HUES48 (cell line): Measurements from ENCODE around the gene CKMT2.

Experiments
- H3K27ac ChIP-seq: one replicate; pipeline ENCODE4 v1.7.0; 2013; ENCODE audit warnings: low read depth, low read length, inconsistent platforms
- H3K27me3 ChIP-seq: 2 replicates; pipeline ENCODE4 v1.6.1; 2013; ENCODE audit warnings: mild to moderate bottlenecking, low read length; ENCODE audit not compliant: control insufficient read depth, insufficient read depth
- H3K36me3 ChIP-seq: 2 replicates; pipeline ENCODE4 v1.6.1; 2013; ENCODE audit warnings: low read length; ENCODE audit not compliant: control insufficient read depth, insufficient read depth
- H3K4me1 ChIP-seq: 2 replicates; pipeline ENCODE4 v1.6.1; 2013; ENCODE audit warnings: mild to moderate bottlenecking, low read length; ENCODE audit not compliant: control insufficient read depth, insufficient read depth
- H3K4me3 ChIP-seq: 2 replicates; pipeline ENCODE4 v1.5.1; 2013; ENCODE audit warnings: mild to moderate bottlenecking, low read depth, low read length
- H3K9ac ChIP-seq: 2 replicates; pipeline ENCODE4 v1.6.1; 2013; ENCODE audit warnings: mild to moderate bottlenecking, low read depth, low read length, moderate library complexity
- H3K9me3 ChIP-seq: 2 replicates; pipeline ENCODE4 v1.6.1; 2013; ENCODE audit warnings: low read length; ENCODE audit not compliant: control insufficient read depth, insufficient read depth

Gene CKMT2

DNA sequence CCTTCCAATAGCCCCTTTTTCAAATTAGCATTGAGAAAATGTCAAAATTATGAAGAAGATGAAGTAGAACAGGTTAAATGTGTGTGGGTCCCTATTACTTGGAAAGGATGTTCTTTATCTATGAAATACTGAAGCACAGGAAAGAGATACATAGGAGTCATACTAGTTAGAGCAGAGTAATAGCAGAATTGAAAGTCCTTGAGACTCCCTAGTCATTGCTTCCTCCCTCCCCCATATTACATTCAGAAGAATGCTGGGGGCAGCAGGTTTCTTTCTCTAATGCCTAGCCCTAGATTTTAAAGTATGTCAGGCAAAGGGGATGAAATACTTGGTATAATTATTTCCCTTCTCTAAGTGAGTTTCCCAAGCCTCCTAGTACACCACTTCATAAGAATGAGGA is 72.7 kb downstream of the CKMT2 start:
- Histone ChIP-seq H3K4me1 (peaks cover 4% of the 10 kb centered on the region; the same call in 1 of the 2 replicates), H3K36me3 (peaks cover 30% of the 10 kb centered on the region), H3K9ac (no peak overlapping the region)

DNA sequence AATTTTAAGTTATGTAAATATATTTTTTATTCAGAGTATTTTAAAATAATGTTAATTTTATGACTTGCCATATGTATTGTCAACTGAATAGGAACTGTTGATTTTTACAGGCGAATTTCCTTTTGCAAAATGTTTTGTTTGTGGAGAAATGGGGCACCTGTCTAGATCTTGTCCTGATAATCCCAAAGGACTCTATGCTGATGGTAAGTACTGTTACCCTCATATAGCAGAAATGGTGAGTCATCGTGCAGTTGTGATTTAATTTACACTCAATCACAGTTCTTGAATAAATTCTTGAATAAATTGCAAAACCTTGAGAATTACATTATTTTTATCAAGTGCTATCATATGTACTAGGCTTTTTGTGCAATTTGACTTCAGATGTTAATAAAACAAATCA is 75.7 kb downstream of the CKMT2 start:
- no peaks in the 10 kb centered on the region for H3K27me3 ChIP-seq
- no peak overlapping the region for H3K27ac ChIP-seq
- H3K9ac ChIP-seq, result no peak overlapping the region
- H3K4me1 ChIP-seq, result no peaks in the 10 kb centered on the region
- peaks cover 60% of the 10 kb centered on the region for H3K36me3 ChIP-seq
- no peaks in the 10 kb centered on the region for H3K9me3 ChIP-seq
- H3K4me3 ChIP-seq, result no peak overlapping the region

More for the DNA sequence above, 72.7 kb downstream of the CKMT2 start:
- no peak overlapping the region for H3K4me3 ChIP-seq
- H3K27me3 ChIP-seq, result no peaks in the 10 kb centered on the region
- H3K9me3 ChIP-seq, result no peaks in the 10 kb centered on the region
- no peak overlapping the region for H3K27ac ChIP-seq

DNA sequence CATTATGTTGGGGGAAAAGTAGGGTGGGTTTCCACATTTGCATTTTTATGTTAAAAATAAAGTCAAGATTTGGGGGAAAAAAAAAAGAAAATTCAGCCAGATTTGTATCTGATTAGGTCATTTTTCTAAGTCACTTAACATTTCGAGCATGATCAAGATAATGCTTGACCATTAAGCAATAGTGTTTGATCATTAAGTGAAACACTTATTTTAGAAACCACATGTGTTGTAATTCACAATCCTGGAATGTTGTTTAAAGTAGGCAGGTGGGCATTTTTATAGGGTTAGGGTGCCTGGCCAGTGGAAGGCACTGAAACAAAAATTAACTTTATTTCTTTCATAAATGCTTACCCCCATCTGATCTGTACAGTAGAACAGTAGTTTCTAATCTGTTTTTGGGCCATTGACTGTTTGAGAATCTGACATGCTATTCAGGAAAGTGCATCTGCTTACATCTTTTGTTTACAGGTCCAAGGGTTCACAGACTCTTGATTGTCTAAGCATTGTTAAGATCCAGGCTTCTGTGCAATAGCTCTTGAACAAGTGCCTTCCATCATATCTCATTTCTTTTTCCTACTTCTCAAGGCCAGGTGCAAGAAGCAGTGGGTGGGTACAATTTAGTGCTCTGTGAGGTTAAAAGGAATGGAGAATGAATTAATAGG is 77.4 kb downstream of the CKMT2 start:
- H3K27ac ChIP-seq, result no peak overlapping the region
- H3K4me3 ChIP-seq, result no peak overlapping the region
- no peaks in the 10 kb centered on the region for H3K9me3 ChIP-seq
- H3K4me1 ChIP-seq, result peaks cover 7% of the 10 kb centered on the region; the same call in 1 of the 2 replicates
- peaks cover 49% of the 10 kb centered on the region for H3K36me3 ChIP-seq
- no peaks in the 10 kb centered on the region for H3K27me3 ChIP-seq
- H3K9ac ChIP-seq, result no peak overlapping the region

DNA sequence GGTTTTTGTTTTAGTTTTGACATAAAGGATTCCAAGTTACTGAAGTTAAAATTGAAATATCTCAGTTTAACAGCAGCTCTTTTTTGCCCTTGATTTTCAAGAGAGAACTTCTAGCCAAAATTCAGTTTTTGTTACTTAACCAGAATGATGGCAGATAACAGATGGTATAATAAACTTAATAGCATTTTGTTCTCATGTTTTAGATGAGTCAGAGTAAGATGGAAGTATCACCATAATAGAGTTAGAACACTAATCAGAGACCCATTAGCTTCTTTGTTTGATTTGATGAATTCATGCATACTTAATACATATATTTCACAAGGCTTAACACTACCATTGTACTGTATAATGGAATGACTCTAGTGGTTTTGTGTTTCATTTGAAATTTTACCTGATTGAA is 80.2 kb downstream of the CKMT2 start:
- no peak overlapping the region for H3K4me3 ChIP-seq
- H3K27ac ChIP-seq, result no peak overlapping the region
- no peaks in the 10 kb centered on the region for H3K9me3 ChIP-seq
- H3K27me3 ChIP-seq, result no peaks in the 10 kb centered on the region
- peaks cover 20% of the 10 kb centered on the region; the same call in 1 of the 2 replicates for H3K4me1 ChIP-seq
- H3K9ac ChIP-seq, result no peak overlapping the region
- peaks cover 48% of the 10 kb centered on the region for H3K36me3 ChIP-seq

DNA sequence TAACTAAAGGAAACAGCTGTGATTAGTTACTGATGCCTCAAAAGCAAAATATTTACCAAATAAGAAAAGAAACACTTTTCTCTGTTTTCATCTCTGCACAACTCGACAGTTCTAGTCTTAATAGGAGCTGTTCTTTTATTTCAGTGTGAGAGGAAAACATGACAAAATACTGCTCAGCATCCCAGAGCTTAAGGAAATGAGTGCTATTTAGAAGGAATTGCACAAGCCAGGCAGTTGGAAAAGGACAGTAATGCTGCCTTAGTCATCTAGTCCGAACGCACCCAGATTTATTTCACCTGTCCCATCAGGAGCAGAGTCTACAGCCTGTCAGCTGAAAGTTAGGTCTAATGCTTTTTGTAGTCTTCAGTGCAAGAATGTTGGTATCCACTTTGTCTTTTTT is 80.6 kb downstream of the CKMT2 start:
- no peak overlapping the region for H3K9ac ChIP-seq
- no peak overlapping the region for H3K27ac ChIP-seq
- no peaks in the 10 kb centered on the region for H3K27me3 ChIP-seq
- H3K9me3 ChIP-seq, result no peaks in the 10 kb centered on the region
- H3K4me1 ChIP-seq, result peaks cover 20% of the 10 kb centered on the region; the same call in 1 of the 2 replicates
- H3K36me3 ChIP-seq, result peaks cover 46% of the 10 kb centered on the region
- no peak overlapping the region for H3K4me3 ChIP-seq

DNA sequence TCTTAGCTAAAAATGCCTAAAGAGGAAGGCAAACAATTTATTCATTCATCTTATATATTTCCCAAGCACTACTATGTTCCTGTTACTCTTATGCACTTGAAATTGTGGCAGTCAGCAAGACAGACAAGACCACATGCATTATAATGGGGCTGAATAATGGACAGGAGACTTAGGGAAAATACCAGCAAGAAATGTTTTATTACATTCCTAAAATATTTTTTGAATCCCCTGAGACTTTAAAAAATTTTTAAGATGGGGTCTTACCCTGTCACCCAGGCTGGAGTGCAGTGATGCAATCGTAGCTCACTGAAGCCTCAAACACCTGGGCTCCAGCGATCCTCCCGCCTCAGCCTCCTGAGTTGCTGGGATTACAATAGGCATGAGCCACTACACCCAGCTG is 81.5 kb downstream of the CKMT2 start:
- H3K9ac ChIP-seq, result no peak overlapping the region
- H3K4me1 ChIP-seq, result peaks cover 20% of the 10 kb centered on the region; the same call in 1 of the 2 replicates
- H3K36me3 ChIP-seq, result peaks cover 37% of the 10 kb centered on the region
- H3K27me3 ChIP-seq, result no peaks in the 10 kb centered on the region
- no peak overlapping the region for H3K27ac ChIP-seq
- H3K4me3 ChIP-seq, result no peak overlapping the region
- no peaks in the 10 kb centered on the region for H3K9me3 ChIP-seq

DNA sequence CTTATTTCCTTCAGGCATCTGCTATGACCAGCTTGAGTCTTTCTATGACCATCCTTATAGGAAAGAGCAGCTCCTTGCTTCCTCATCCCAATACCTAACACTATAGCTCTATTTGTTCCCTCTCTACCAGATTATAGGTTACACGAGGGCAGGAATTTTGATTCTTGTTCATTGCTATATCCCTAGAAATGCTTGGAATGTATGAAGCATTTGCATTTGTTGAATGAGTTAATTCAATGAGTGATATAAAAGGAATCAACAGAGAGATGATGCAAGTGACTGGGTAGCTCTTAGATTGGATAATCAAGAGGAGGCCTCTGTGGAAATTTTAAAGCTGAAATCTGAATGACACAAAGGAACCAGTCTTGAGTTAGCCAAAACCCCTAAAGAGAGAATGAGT is 82.2 kb downstream of the CKMT2 start:
- Histone ChIP-seq H3K9ac (peak overlapping the region; percentile 16; the same call in 1 of the 2 replicates), H3K27ac (no peak overlapping the region), H3K4me1 (peaks cover 20% of the 10 kb centered on the region; the same call in 1 of the 2 replicates), H3K9me3 (no peaks in the 10 kb centered on the region), H3K4me3 (no peak overlapping the region), H3K36me3 (peaks cover 33% of the 10 kb centered on the region), H3K27me3 (no peaks in the 10 kb centered on the region)

DNA sequence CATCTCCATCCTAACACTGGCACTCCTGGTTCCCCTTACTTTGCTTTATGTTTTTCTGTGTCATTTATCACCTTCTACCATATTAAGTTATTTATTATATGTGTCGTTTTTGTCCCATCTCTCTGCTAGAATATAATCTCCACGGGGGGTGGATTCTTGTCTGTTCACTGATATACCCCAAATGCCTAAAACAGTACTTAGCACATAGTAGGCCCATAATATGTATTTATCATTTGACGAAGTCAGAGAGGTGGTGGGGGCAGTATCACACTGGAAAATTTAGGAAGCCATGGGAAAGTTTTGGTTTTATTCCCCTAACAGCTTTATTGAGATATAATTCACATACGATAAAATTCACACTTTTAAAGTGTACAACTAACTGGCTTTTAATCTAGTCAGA is 82.7 kb downstream of the CKMT2 start:
- Histone ChIP-seq H3K9ac (no peak overlapping the region), H3K9me3 (no peaks in the 10 kb centered on the region), H3K36me3 (peaks cover 29% of the 10 kb centered on the region), H3K27ac (no peak overlapping the region), H3K4me3 (no peak overlapping the region), H3K4me1 (peaks cover 20% of the 10 kb centered on the region; the same call in 1 of the 2 replicates), H3K27me3 (no peaks in the 10 kb centered on the region)
